Panc1 (cell line): ENCODE measurements around the gene CEP63. TPM values are rescaled to one million over a fixed set of nuclear protein-coding genes. Genes with fewer than 3 reads are reported as not detected.
"Not testable (repeated sequence)": the region's sequence is repeated elsewhere in the genome, so short reads cannot be mapped to it uniquely, and the experiment has no call there.

Experiments
- ATAC-seq: fragments of 200-7000 bp; cut with Tn5 transposase; 2 replicates; pipeline ENCODE4 v1.9.1; 2020; ENCODE audit warnings: mild to moderate bottlenecking, moderate library complexity
- BruUV-seq: library from RNA; stranded (reverse); fragments of 400-500 nt; replicated peaks from 2 replicates; lab custom pipeline; 2021; lab: Mats Ljungman, UMichigan
- CTCF ChIA-PET: fragments of 300-600 bp; sonication (Branson Sonifier 250); formaldehyde crosslinking; loops from one replicate; lab custom pipeline; 2022; ENCODE audit warnings: antibody characterized with exemption; lab: Charles Lee
- POLR2A ChIA-PET: fragments of 300-600 bp; sonication (Branson Sonifier 250); formaldehyde crosslinking; loops from one replicate; lab custom pipeline; 2022; ENCODE audit warnings: antibody characterized with exemption; lab: Charles Lee
- DNase-seq: peaks from one replicate; pipeline ENCODE4 v3.0.0-alpha.2; 2010; ENCODE audit warnings: low read depth, low spot score
- H3K27ac ChIP-seq: 2 replicates; pipeline ENCODE4 v1.5.1; 2011; ENCODE audit warnings: mild to moderate bottlenecking, low read length, inconsistent platforms
- H3K27me3 ChIP-seq: fragments of 200-500 bp; sonication (Bioruptor generic); 2 replicates; pipeline ENCODE4 v1.6.0; 2014; ENCODE audit warnings: low read length, inconsistent platforms; ENCODE audit not compliant: control insufficient read depth, insufficient read depth
- H3K36me3 ChIP-seq: fragments of 200-500 bp; sonication (Bioruptor generic); 2 replicates; pipeline ENCODE4 v1.5.1; 2014; ENCODE audit warnings: inconsistent platforms, mild to moderate bottlenecking, low read length, moderate library complexity; ENCODE audit not compliant: control insufficient read depth, insufficient read depth
- H3K4me1 ChIP-seq: 2 replicates; pipeline ENCODE4 v1.5.1; 2011; ENCODE audit warnings: inconsistent platforms, mild to moderate bottlenecking, low read length, moderate library complexity; ENCODE audit not compliant: control insufficient read depth, insufficient read depth
- H3K4me3 ChIP-seq, 2 experiments: 2 replicates each; pipeline ENCODE4 v1.5.1; 2011 to 2012; ENCODE audit warnings: low read depth in 2 of 2, low read length in 2 of 2, mild to moderate bottlenecking in 2 of 2, inconsistent platforms in 1 of 2, moderate library complexity in 1 of 2
- H3K9me3 ChIP-seq: fragments of 200-500 bp; sonication (Bioruptor generic); 2 replicates; pipeline ENCODE4 v1.5.1; 2014; ENCODE audit warnings: low read depth, mild to moderate bottlenecking, inconsistent platforms, low read length, moderate library complexity; ENCODE audit not compliant: control insufficient read depth, insufficient read depth
- CTCF ChIP-seq: fragments of 450-650 bp; IDR thresholded peaks from 2 replicates; pipeline ENCODE4 v1.5.1; 2017; ENCODE audit warnings: mild to moderate bottlenecking
- POLR2AphosphoS5 ChIP-seq: IDR thresholded peaks from 2 replicates; pipeline ENCODE4 v1.6.1; 2012; ENCODE audit warnings: mild to moderate bottlenecking, low read depth, low read length, moderate library complexity
- SIN3A ChIP-seq: IDR thresholded peaks from 2 replicates; pipeline ENCODE4 v1.6.1; 2012; ENCODE audit warnings: low read depth, mild to moderate bottlenecking, low read length, moderate library complexity, borderline replicate concordance; ENCODE audit not compliant: insufficient read depth
- TCF7L2 ChIP-seq: IDR thresholded peaks from 2 replicates; pipeline ENCODE4 v1.6.1; 2011; ENCODE audit warnings: mild to moderate bottlenecking, low read depth, low read length, inconsistent platforms
- in situ Hi-C: cut with HindIII; loops from 2 replicates; pipeline ENCODE4 v1.10.0; 2016; ENCODE audit warnings: low sequenced_read_pairs, low pct_unique_long_range_greater_than_20kb
- intact Hi-C: fragments of 100-400 bp; cut with micrococcal nuclease; formaldehyde crosslinking; loops from one replicate; pipeline ENCODE4 v1.10.0; 2022; ENCODE audit not compliant: unreplicated experiment
- total RNA-seq: library from RNA; stranded (reverse); gene quantifications from one replicate; pipeline ENCODE4 v1.2.1, GENCODE V29; 2021; ENCODE audit not compliant: unreplicated experiment
- TF ChIP-seq, protein P1 (sequence below), 2 experiments: IDR thresholded peaks; 2 replicates each; pipeline ENCODE4 v1.6.1; 2011 to 2012; ENCODE audit warnings: low read depth in 2 of 2, control low read depth in 1 of 2, low read length in 1 of 2, mild to moderate bottlenecking in 1 of 2, moderate library complexity in 1 of 2; ENCODE audit not compliant: insufficient read depth in 1 of 2

The CEP63 gene
- total RNA-seq, 1 experiment from 2014 or later, result 30.5 TPM

DNA sequence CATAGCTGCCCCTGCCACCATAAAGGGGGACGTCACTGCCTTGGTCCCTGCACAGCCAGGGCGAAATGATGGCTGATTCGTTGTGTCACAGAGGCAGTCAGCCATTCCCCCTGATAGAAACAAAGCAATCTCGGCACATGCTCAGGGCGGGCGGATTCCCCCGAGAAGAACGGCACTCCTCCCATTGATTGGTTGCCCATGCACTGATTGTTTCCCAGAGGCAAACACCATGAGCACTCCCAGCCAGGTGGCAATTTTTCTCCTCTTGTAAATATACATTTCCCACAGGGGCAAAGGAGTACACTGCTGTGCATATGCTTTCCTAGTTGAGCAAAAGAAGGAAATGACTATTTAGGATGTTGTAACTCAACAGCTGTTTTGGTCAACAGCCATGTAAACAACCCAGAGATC is 108.5 kb downstream of the CEP63 start:
- Histone ChIP-seq H3K27ac (no peak overlapping the region), H3K27me3 (peaks cover 5% of the 10 kb centered on the region; the same call in 1 of the 2 replicates), H3K4me1 (no peaks in the 10 kb centered on the region), H3K4me3 (no peak overlapping the region), H3K36me3 (no peaks in the 10 kb centered on the region), H3K9me3 (no peaks in the 10 kb centered on the region)
- ChIA-PET POLR2A (no interaction called here), CTCF (no interaction called here)
- in situ Hi-C loops, result no loop called here
- ATAC-seq, result no peak
- no TSS peak for BruUV-seq
- no peak for TF ChIP-seq SIN3A
- TF ChIP-seq CTCF, result no peak
- TF ChIP-seq POLR2AphosphoS5, result no peak
- no peak for DNase-seq
- intact Hi-C loops, result no loop called here

- H3K9me3 ChIP-seq, in situ Hi-C loops, BruUV-seq, DNase-seq, H3K27me3 ChIP-seq, ATAC-seq, H3K4me1 ChIP-seq, H3K36me3 ChIP-seq, intact Hi-C loops, H3K27ac ChIP-seq, H3K4me3 ChIP-seq, POLR2A ChIA-PET, CTCF ChIA-PET: not testable (repeated sequence)
These were observed 109.1 kb downstream of the CEP63 start for GRCh38 chr3:134594986-134595385.

DNA sequence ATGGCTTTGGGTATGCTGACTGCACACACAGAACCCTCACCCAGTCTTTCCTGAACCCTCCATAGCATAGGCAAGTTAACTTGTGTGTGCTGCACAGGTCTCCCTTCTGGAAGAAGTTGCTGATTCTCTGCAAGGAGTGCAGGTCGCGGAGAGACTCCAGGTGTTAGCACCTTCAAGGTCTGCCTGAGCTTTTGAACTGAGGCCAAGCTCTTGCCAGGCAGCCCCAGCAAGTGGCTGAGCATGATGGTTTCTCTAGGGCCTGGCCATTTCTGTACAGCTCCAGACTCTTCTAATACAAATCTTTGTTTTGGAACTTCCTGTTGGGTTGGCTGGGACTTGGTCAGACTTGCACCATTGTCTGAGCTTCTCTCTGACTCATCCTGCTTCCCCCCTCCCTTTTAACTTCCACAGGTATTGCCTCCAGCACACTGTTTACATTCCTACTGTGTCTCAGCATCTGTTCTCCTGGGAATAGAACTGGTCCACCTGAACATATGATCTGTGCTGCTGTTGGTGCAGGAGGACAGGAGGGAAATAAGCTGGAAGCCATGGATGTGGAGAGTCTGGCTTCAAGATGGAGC is 111.6 kb downstream of the CEP63 start:
- ATAC-seq, result no peak
- no peaks in the 10 kb centered on the region for H3K9me3 ChIP-seq
- H3K27me3 ChIP-seq, result peaks cover 12% of the 10 kb centered on the region
- in situ Hi-C loops, result no loop called here
- TF ChIP-seq TCF7L2, result no peak
- TF ChIP-seq POLR2AphosphoS5, result no peak
- no peak for TF ChIP-seq CTCF
- TF ChIP-seq, protein P1, sequence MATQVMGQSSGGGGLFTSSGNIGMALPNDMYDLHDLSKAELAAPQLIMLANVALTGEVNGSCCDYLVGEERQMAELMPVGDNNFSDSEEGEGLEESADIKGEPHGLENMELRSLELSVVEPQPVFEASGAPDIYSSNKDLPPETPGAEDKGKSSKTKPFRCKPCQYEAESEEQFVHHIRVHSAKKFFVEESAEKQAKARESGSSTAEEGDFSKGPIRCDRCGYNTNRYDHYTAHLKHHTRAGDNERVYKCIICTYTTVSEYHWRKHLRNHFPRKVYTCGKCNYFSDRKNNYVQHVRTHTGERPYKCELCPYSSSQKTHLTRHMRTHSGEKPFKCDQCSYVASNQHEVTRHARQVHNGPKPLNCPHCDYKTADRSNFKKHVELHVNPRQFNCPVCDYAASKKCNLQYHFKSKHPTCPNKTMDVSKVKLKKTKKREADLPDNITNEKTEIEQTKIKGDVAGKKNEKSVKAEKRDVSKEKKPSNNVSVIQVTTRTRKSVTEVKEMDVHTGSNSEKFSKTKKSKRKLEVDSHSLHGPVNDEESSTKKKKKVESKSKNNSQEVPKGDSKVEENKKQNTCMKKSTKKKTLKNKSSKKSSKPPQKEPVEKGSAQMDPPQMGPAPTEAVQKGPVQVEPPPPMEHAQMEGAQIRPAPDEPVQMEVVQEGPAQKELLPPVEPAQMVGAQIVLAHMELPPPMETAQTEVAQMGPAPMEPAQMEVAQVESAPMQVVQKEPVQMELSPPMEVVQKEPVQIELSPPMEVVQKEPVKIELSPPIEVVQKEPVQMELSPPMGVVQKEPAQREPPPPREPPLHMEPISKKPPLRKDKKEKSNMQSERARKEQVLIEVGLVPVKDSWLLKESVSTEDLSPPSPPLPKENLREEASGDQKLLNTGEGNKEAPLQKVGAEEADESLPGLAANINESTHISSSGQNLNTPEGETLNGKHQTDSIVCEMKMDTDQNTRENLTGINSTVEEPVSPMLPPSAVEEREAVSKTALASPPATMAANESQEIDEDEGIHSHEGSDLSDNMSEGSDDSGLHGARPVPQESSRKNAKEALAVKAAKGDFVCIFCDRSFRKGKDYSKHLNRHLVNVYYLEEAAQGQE (IDR thresholded peaks at IDR 0.05; ENCODE audit: insufficient read depth in 1 of 2, low read depth in 2 of 2, low read length in 1 of 2), result no peak
- TF ChIP-seq SIN3A, result no peak
- no peak overlapping the region for H3K4me3 ChIP-seq
- H3K27ac ChIP-seq, result no peak overlapping the region
- no TSS peak for BruUV-seq
- ChIA-PET CTCF (no interaction called here), POLR2A (no interaction called here)
- intact Hi-C loops, result no loop called here
- peaks cover 5% of the 10 kb centered on the region; the same call in 1 of the 2 replicates for H3K4me1 ChIP-seq
- no peaks in the 10 kb centered on the region for H3K36me3 ChIP-seq
- no peak for DNase-seq
